Measurements from ENCODE around the gene CD300LG. TPM values are rescaled to one million over a fixed set of nuclear protein-coding genes. Genes with fewer than 3 reads are reported as not detected.
"Not testable (repeated sequence)": the region's sequence is repeated elsewhere in the genome, so short reads cannot be mapped to it uniquely, and the experiment has no call there.

Gene CD300LG
- total RNA-seq, 2 experiments from 2014 or later = not detected

GRCh38 chr17:43831633-43832032 lies 15.3 kb upstream of the CD300LG start:
- Mint-ChIP-seq H3K27me3 (peaks cover 47% of the 10 kb centered on the region), H3K9me3 (no peaks in the 10 kb centered on the region)
- POLR2A ChIA-PET = no interaction called here

GRCh38 chr17:43832168-43832975 lies 14.6 kb upstream of the CD300LG start:
- POLR2A ChIA-PET = no interaction called here
- CTCF ChIA-PET = no interaction called here
- DNase-seq = no peak
- H3K36me3 Mint-ChIP-seq (ENCODE audit: low read depth) = no peaks in the 10 kb centered on the region
- peaks cover 11% of the 10 kb centered on the region for H3K4me1 Mint-ChIP-seq
- peak overlapping the region; percentile 28 for H3K4me3 Mint-ChIP-seq
- peaks cover 48% of the 10 kb centered on the region for H3K27me3 Mint-ChIP-seq
- no peaks in the 10 kb centered on the region for H3K9me3 Mint-ChIP-seq
- H3K27ac Mint-ChIP-seq = no peak overlapping the region

More at GRCh38 chr17:43831633-43832032, 15.3 kb upstream of the CD300LG start:
- DNase-seq = no peak
- Mint-ChIP-seq H3K4me3 (no peak overlapping the region), H3K27ac (no peak overlapping the region), H3K36me3 (ENCODE audit: low read depth) (no peaks in the 10 kb centered on the region), H3K4me1 (peaks cover 11% of the 10 kb centered on the region)
- CTCF ChIA-PET = no interaction called here

GRCh38 chr17:43832976-43833829 lies 13.8 kb upstream of the CD300LG start, which contains the start of gene MPP3:
MPP3 (minus strand) TSS chr17:43833146; CDS start chr17:43831906, 1,240 bp downstream.
- ChIA-PET POLR2A (no interaction called here), CTCF (interaction anchor here (1.4 kb wide), 1 partner anchor 13 kb away, joined by 5 read pairs; the partner anchor contains the start of gene CD300LG)
- DNase-seq = peak; percentile 47
- H3K36me3 Mint-ChIP-seq (ENCODE audit: low read depth) = no peaks in the 10 kb centered on the region
- peaks cover 49% of the 10 kb centered on the region for H3K27me3 Mint-ChIP-seq
- H3K27ac Mint-ChIP-seq = no peak within 1 kb of the TSS
- no peaks in the 10 kb centered on the region for H3K9me3 Mint-ChIP-seq
- peak within 1 kb of the TSS; percentile 51 for H3K4me3 Mint-ChIP-seq
- H3K4me1 Mint-ChIP-seq = peaks cover 11% of the 10 kb centered on the region

GRCh38 chr17:43834106-43834505 lies 12.9 kb upstream of the CD300LG start:
- no peak for DNase-seq
- Mint-ChIP-seq H3K4me3 (no peak overlapping the region), H3K36me3 (ENCODE audit: low read depth) (no peaks in the 10 kb centered on the region), H3K27me3 (peaks cover 49% of the 10 kb centered on the region), H3K27ac (no peak overlapping the region), H3K9me3 (no peaks in the 10 kb centered on the region), H3K4me1 (peaks cover 11% of the 10 kb centered on the region)
- POLR2A ChIA-PET = no interaction called here
- CTCF ChIA-PET = interaction anchor here (1.4 kb wide), 1 partner anchor 12 kb away, joined by 5 read pairs; the partner anchor contains the start of gene CD300LG

- H3K9me3 Mint-ChIP-seq = no peaks in the 10 kb centered on the region
- H3K27me3 Mint-ChIP-seq = peaks cover 28% of the 10 kb centered on the region
- H3K36me3 Mint-ChIP-seq (ENCODE audit: low read depth) = no peaks in the 10 kb centered on the region
- CTCF ChIA-PET = interaction anchor here (0.6 kb wide), 1 partner anchor 70 kb away, joined by 3 read pairs; no protein-coding TSS in a partner anchor
- H3K27ac Mint-ChIP-seq = no peak overlapping the region
- H3K4me3 Mint-ChIP-seq = no peak overlapping the region
- no peaks in the 10 kb centered on the region for H3K4me1 Mint-ChIP-seq
- POLR2A ChIA-PET = no interaction called here
- DNase-seq = no peak
Measured at GRCh38 chr17:43839670-43840108, 7.3 kb upstream of the CD300LG start.

GRCh38 chr17:43840814-43841213 lies 6.2 kb upstream of the CD300LG start:
- Mint-ChIP-seq H3K4me1 (no peaks in the 10 kb centered on the region), H3K27ac (no peak overlapping the region), H3K4me3 (no peak overlapping the region), H3K27me3 (peaks cover 22% of the 10 kb centered on the region), H3K36me3 (ENCODE audit: low read depth) (no peaks in the 10 kb centered on the region), H3K9me3 (no peaks in the 10 kb centered on the region)
- ChIA-PET POLR2A (no interaction called here), CTCF (interaction anchor here (0.6 kb wide), 1 partner anchor 41 kb away, joined by 3 read pairs; no protein-coding TSS in a partner anchor)
- DNase-seq = no peak

- Mint-ChIP-seq H3K9me3 (no peaks in the 10 kb centered on the region), H3K4me3 (no peak overlapping the region), H3K36me3 (ENCODE audit: low read depth) (no peaks in the 10 kb centered on the region), H3K27ac (no peak overlapping the region), H3K27me3 (peaks cover 19% of the 10 kb centered on the region), H3K4me1 (no peaks in the 10 kb centered on the region)
- ChIA-PET POLR2A (no interaction called here), CTCF (no interaction called here)
- no peak for DNase-seq
Measured at GRCh38 chr17:43841282-43841681, 5.7 kb upstream of the CD300LG start.

GRCh38 chr17:43842091-43842974 lies 4.6 kb upstream of the CD300LG start:
- H3K9me3 Mint-ChIP-seq; POLR2A ChIA-PET; H3K4me1 Mint-ChIP-seq; H3K27ac Mint-ChIP-seq; H3K4me3 Mint-ChIP-seq; DNase-seq; H3K36me3 Mint-ChIP-seq (ENCODE audit: low read depth); CTCF ChIA-PET: not testable (repeated sequence)
- H3K27me3 Mint-ChIP-seq = peaks cover 16% of the 10 kb centered on the region

GRCh38 chr17:43842975-43843325 lies 4.0 kb upstream of the CD300LG start:
- CTCF ChIA-PET = interaction anchor here (0.7 kb wide), 1 partner anchor 25 kb away, joined by 3 read pairs; no protein-coding TSS in a partner anchor
- Mint-ChIP-seq H3K9me3 (no peaks in the 10 kb centered on the region), H3K4me1 (no peaks in the 10 kb centered on the region), H3K27me3 (peaks cover 19% of the 10 kb centered on the region), H3K27ac (no peak overlapping the region), H3K36me3 (ENCODE audit: low read depth) (no peaks in the 10 kb centered on the region), H3K4me3 (no peak overlapping the region)
- POLR2A ChIA-PET = no interaction called here
- DNase-seq = no peak

- Mint-ChIP-seq H3K9me3 (no peaks in the 10 kb centered on the region), H3K36me3 (ENCODE audit: low read depth) (no peaks in the 10 kb centered on the region), H3K4me1 (no peaks in the 10 kb centered on the region), H3K27ac (no peak overlapping the region), H3K4me3 (no peak overlapping the region), H3K27me3 (peaks cover 19% of the 10 kb centered on the region)
- CTCF ChIA-PET = no interaction called here
- DNase-seq = no peak
- POLR2A ChIA-PET = no interaction called here
Measured at GRCh38 chr17:43844241-43844640, 2.7 kb upstream of the CD300LG start.

- H3K27ac Mint-ChIP-seq = no peak overlapping the region
- ChIA-PET POLR2A (interaction anchor here (1.1 kb wide), 1 partner anchor 28 kb away, joined by 3 read pairs; no protein-coding TSS in a partner anchor), CTCF (interaction anchor here (0.6 to 2.4 kb wide), 19 partner anchors 8 to 157 kb away, joined by 3 to 12 read pairs (median 3); no protein-coding TSS in a partner anchor)
- H3K4me3 Mint-ChIP-seq = no peak overlapping the region
- no peaks in the 10 kb centered on the region for H3K36me3 Mint-ChIP-seq (ENCODE audit: low read depth)
- H3K27me3 Mint-ChIP-seq = peaks cover 17% of the 10 kb centered on the region
- no peaks in the 10 kb centered on the region for H3K9me3 Mint-ChIP-seq
- no peak for DNase-seq
- H3K4me1 Mint-ChIP-seq = no peaks in the 10 kb centered on the region
Measured at GRCh38 chr17:43845766-43846165, 1.2 kb upstream of the CD300LG start.

- H3K4me1 Mint-ChIP-seq = no peaks in the 10 kb centered on the region
- no peaks in the 10 kb centered on the region for H3K9me3 Mint-ChIP-seq
- H3K4me3 Mint-ChIP-seq = no peak overlapping the region
- ChIA-PET POLR2A (interaction anchor here (1.1 kb wide), 1 partner anchor 29 kb away, joined by 3 read pairs; no protein-coding TSS in a partner anchor), CTCF (interaction anchor here (0.6 to 2.4 kb wide), 18 partner anchors 10 to 156 kb away, joined by 3 to 12 read pairs (median 4); no protein-coding TSS in a partner anchor)
- no peak overlapping the region for H3K27ac Mint-ChIP-seq
- no peaks in the 10 kb centered on the region for H3K36me3 Mint-ChIP-seq (ENCODE audit: low read depth)
- H3K27me3 Mint-ChIP-seq = peaks cover 18% of the 10 kb centered on the region
- DNase-seq = peak; percentile 76
Measured at GRCh38 chr17:43846221-43846712, 709 bp upstream of the CD300LG start.

Data from activated CD4-positive, alpha-beta memory T cell treated with anti-CD3 and anti-CD28 coated beads, Interleukin-2, amount 10 ng/mL, durations not matched to agents 7 days and 5 days (primary cell).